Tibial nerve (tissue), 4 donors: Measurements from ENCODE around the gene ERAP2. TPM values are rescaled to one million over a fixed set of nuclear protein-coding genes. Genes with fewer than 3 reads are reported as not detected.

ENCODE experiments used
- DNase-seq, 2 donors: peaks; one replicate each; pipeline ENCODE4 v3.0.0-alpha.2; 2019; ENCODE audit warnings: low spot score in 2 of 2
- H3K27ac ChIP-seq, 4 donors: fragments of 200-600 bp; sonication (generic) in 3 of 4; one replicate each; pipeline ENCODE4 v1.5.1; 2017 to 2019; ENCODE audit warnings: mild to moderate bottlenecking in 1 of 4
- H3K27me3 ChIP-seq, 2 donors: fragments of 200-600 bp; sonication (generic) in 1 of 2; one replicate each; pipeline versions ENCODE4 v1.5.1 to v1.6.0; 2017 to 2019
- H3K36me3 ChIP-seq, 3 donors: fragments of 200-600 bp; sonication (generic); one replicate each; pipeline ENCODE4 v1.5.1; 2018 to 2019
- H3K4me1 ChIP-seq, 4 donors: fragments of 200-600 bp; sonication (generic) in 3 of 4; one replicate each; pipeline ENCODE4 v1.5.1; 2017 to 2019
- H3K4me3 ChIP-seq, 4 donors: fragments of 200-600 bp; sonication (generic) in 3 of 4; one replicate each; pipeline ENCODE4 v1.5.1; 2017 to 2019; ENCODE audit warnings: mild to moderate bottlenecking in 1 of 4, moderate library complexity in 1 of 4
- H3K9me3 ChIP-seq, 4 donors: fragments of 200-600 bp; sonication (generic) in 3 of 4; one replicate each; pipeline ENCODE4 v1.5.1; 2017 to 2019
- CTCF ChIP-seq, 5 experiments: fragments of 200-600 bp in 3 of 5; fragments of 450-650 bp in 2 of 5; sonication (generic) in 3 of 5; IDR thresholded peaks; one replicate each; pipeline ENCODE4 v1.5.1; 2016 to 2019; ENCODE audit warnings: antibody characterized with exemption in 5 of 5, mild to moderate bottlenecking in 3 of 5, moderate library complexity in 2 of 5
- EP300 ChIP-seq, 2 donors: sonication (generic); formaldehyde crosslinking; IDR thresholded peaks; one replicate each; pipeline ENCODE4 v1.6.1; 2017; ENCODE audit warnings: antibody characterized with exemption in 2 of 2, mild to moderate bottlenecking in 1 of 2
- POLR2A ChIP-seq, 2 donors: fragments of 450-650 bp; IDR thresholded peaks; one replicate each; pipeline ENCODE4 v1.6.1; 2017; ENCODE audit warnings: antibody characterized with exemption in 2 of 2, mild to moderate bottlenecking in 2 of 2, moderate library complexity in 2 of 2
- WGBS, 2 donors: methylation state at CpG; one replicate each; pipeline ENCODE4 v1.1.5; 2018; 5-methylcytosine and 5-hydroxymethylcytosine counted together
- total RNA-seq, 4 donors: library from RNA; depleted of rRNA; stranded (reverse); fragments of >200 nt; gene quantifications; one replicate each; pipeline ENCODE4 v1.1.0, GENCODE V29; 2016

Gene ERAP2
- total RNA-seq, 4 donors from 2014 or later = 9.9 to 18.6 (median 12.2) TPM

GRCh38 chr5:96941140-96941539 lies 64.8 kb downstream of the ERAP2 start:
- H3K9me3 ChIP-seq = no peaks in the 10 kb centered on the region
- TF ChIP-seq POLR2A (IDR thresholded peaks at IDR 0.05) (no peak), EP300 (IDR thresholded peaks at IDR 0.05) (no peak), CTCF (IDR thresholded peaks at IDR 0.05) (no peak)
- WGBS, 2 donors = 71 to 87% methylated on average over 4 of the region's 4 CpGs
- no peak overlapping the region for H3K27ac ChIP-seq
- no peak overlapping the region for H3K4me3 ChIP-seq
- H3K36me3 ChIP-seq = no peaks in the 10 kb centered on the region
- peaks cover 0 to 35% (median 12%) of the 10 kb centered on the region in 4 donors for H3K4me1 ChIP-seq
- no peaks in the 10 kb centered on the region for H3K27me3 ChIP-seq
- no peak for DNase-seq

- Histone ChIP-seq H3K9me3 (no peaks in the 10 kb centered on the region), H3K4me1 (peaks cover 0 to 31% (median 12%) of the 10 kb centered on the region in 4 donors), H3K36me3 (no peaks in the 10 kb centered on the region), H3K27me3 (no peaks in the 10 kb centered on the region), H3K27ac (no peak overlapping the region), H3K4me3 (no peak overlapping the region)
- TF ChIP-seq CTCF (IDR thresholded peaks at IDR 0.05) (no peak), POLR2A (IDR thresholded peaks at IDR 0.05) (no peak), EP300 (IDR thresholded peaks at IDR 0.05) (no peak)
- no peak for DNase-seq
- WGBS, 2 donors = 95 to 96% methylated on average over 9 of the region's 9 CpGs
Observed at GRCh38 chr5:96942078-96942477, 65.8 kb downstream of the ERAP2 start.

GRCh38 chr5:96942911-96943310 lies 66.6 kb downstream of the ERAP2 start:
- no peak for DNase-seq
- 93 to 94% methylated on average over 1 of the region's 1 CpG for WGBS, 2 donors
- H3K4me3 ChIP-seq = no peak overlapping the region

GRCh38 chr5:96943799-96944198 lies 67.5 kb downstream of the ERAP2 start:
- 90 to 92% methylated on average over 1 of the region's 1 CpG for WGBS, 2 donors

More at GRCh38 chr5:96942911-96943310, 66.6 kb downstream of the ERAP2 start:
- H3K4me1 ChIP-seq = peaks cover 0 to 23% (median 9%) of the 10 kb centered on the region in 4 donors
- no peaks in the 10 kb centered on the region for H3K27me3 ChIP-seq
- no peaks in the 10 kb centered on the region for H3K9me3 ChIP-seq
- H3K27ac ChIP-seq = no peak overlapping the region
- no peaks in the 10 kb centered on the region for H3K36me3 ChIP-seq
- TF ChIP-seq EP300 (IDR thresholded peaks at IDR 0.05) (no peak), POLR2A (IDR thresholded peaks at IDR 0.05) (no peak), CTCF (IDR thresholded peaks at IDR 0.05) (no peak)

More at GRCh38 chr5:96943799-96944198, 67.5 kb downstream of the ERAP2 start:
- no peak overlapping the region for H3K4me3 ChIP-seq
- H3K27ac ChIP-seq = no peak overlapping the region
- no peak for DNase-seq
- H3K27me3 ChIP-seq = no peaks in the 10 kb centered on the region
- peaks cover 0 to 16% (median 5%) of the 10 kb centered on the region in 4 donors for H3K4me1 ChIP-seq
- no peaks in the 10 kb centered on the region for H3K9me3 ChIP-seq
- no peaks in the 10 kb centered on the region for H3K36me3 ChIP-seq
- no peak for TF ChIP-seq CTCF (IDR thresholded peaks at IDR 0.05)
- no peak for TF ChIP-seq EP300 (IDR thresholded peaks at IDR 0.05)
- TF ChIP-seq POLR2A (IDR thresholded peaks at IDR 0.05) = no peak
